Fibroblast of the aortic adventitia (primary cell): Measurements from ENCODE around the gene EXOC6B. TPM values are rescaled to one million over a fixed set of nuclear protein-coding genes. Genes with fewer than 3 reads are reported as not detected.

Experiments
- DNase-seq: peaks from one replicate; pipeline ENCODE4 v3.0.0-alpha.2; 2010; ENCODE audit warnings: low read depth
- H3K4me3 ChIP-seq: 2 replicates; pipeline ENCODE4 v1.5.1; 2011; ENCODE audit warnings: low read depth, mild to moderate bottlenecking, control low read depth, low read length, moderate library complexity
- total RNA-seq: library from RNA; depleted of rRNA; stranded (reverse); fragments of >200 nt; gene quantifications from 2 replicates; pipeline ENCODE4 v1.2.3, GENCODE V29; 2012; ENCODE audit warnings: low replicate concordance
- TF ChIP-seq, protein P1 (sequence below): IDR thresholded peaks from 2 replicates; pipeline ENCODE4 v1.5.1; 2011; ENCODE audit warnings: mild to moderate bottlenecking, low read length, control low read depth, inconsistent platforms; ENCODE audit not compliant: insufficient read depth

Gene EXOC6B
- total RNA-seq, 1 donor: 30.2 TPM

DNA sequence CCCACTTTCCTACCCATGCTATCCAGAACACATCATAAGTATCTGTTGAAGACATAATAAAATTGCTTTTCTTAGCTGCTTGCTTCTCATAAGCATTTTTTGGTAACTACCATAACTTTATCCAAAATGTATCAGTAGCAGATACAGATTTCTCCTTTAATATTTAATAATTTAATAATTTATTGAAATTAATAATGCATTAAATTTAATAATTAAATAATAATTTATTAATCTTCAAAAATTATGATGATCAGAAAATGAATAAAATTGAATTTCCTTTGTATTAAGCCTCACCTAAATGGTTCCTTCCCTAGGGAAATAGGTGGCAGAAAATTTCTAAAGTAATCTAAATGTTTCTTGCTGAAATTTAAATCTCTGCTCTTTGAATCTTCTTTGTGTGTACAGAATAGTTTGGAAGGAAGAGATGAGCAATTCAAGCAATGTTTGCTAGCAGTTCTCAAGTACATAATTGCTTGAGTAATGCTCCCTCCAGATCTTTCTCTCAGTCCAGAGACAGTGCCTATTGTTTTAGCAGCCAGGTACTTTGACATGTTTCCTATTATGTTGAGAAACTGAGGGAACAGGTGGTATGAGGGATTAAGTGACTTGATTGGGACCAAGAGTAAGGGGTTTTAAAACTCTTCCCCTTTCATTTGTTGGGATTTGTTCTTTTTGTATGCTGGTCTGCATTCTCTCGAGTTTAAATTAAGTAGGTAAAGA lies 555.1 kb downstream of the EXOC6B start:
- no peak for DNase-seq
- TF ChIP-seq, protein P1, sequence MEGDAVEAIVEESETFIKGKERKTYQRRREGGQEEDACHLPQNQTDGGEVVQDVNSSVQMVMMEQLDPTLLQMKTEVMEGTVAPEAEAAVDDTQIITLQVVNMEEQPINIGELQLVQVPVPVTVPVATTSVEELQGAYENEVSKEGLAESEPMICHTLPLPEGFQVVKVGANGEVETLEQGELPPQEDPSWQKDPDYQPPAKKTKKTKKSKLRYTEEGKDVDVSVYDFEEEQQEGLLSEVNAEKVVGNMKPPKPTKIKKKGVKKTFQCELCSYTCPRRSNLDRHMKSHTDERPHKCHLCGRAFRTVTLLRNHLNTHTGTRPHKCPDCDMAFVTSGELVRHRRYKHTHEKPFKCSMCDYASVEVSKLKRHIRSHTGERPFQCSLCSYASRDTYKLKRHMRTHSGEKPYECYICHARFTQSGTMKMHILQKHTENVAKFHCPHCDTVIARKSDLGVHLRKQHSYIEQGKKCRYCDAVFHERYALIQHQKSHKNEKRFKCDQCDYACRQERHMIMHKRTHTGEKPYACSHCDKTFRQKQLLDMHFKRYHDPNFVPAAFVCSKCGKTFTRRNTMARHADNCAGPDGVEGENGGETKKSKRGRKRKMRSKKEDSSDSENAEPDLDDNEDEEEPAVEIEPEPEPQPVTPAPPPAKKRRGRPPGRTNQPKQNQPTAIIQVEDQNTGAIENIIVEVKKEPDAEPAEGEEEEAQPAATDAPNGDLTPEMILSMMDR: no peak
- no peak overlapping the region for H3K4me3 ChIP-seq

GRCh38 chr2:72263776-72264060 lies 562.1 kb downstream of the EXOC6B start:
- TF ChIP-seq, protein P1: no peak
- no peak for DNase-seq
- H3K4me3 ChIP-seq: no peak overlapping the region

DNA sequence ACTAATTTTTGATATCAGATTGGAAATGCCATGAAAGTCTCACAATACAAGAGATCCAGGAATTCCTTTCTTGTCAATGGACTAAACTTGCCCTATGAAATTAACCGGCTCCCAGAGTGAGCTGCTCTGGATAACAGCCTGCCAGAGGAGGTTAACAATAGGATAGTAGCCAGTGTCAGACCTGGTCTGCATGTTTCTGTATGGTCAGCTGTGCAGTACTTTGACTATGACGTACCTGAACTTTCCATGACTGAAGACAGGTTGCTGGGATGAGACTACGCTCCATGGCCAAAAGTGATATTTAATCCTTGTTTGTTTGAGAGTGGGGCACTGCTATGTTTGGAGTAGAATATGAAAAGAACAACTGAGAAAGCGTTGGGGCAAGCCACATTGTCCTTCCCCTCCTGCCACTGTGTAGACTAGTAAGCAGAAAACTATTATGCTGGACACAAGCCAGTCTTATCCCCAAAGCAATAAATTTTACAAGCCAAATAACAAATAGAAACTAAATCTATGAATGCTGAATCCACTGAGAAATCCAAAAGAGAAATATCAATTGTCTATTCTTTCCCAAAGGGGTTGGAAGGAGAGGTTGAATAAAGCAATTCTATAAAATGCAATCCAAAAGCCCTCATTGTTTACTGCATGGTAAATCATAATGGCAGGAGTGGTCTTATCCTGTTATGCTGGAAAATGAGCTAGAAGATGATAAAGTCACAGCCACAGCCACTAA lies 562.6 kb downstream of the EXOC6B start:
- peak; percentile 31 for DNase-seq
- TF ChIP-seq, protein P1: no peak

GRCh38 chr2:72261076-72261475 lies 564.8 kb downstream of the EXOC6B start:
- no peak overlapping the region for H3K4me3 ChIP-seq
- peak; percentile 31 for DNase-seq
- TF ChIP-seq, protein P1: no peak

More for the DNA sequence above, 562.6 kb downstream of the EXOC6B start:
- H3K4me3 ChIP-seq: no peak overlapping the region

DNA sequence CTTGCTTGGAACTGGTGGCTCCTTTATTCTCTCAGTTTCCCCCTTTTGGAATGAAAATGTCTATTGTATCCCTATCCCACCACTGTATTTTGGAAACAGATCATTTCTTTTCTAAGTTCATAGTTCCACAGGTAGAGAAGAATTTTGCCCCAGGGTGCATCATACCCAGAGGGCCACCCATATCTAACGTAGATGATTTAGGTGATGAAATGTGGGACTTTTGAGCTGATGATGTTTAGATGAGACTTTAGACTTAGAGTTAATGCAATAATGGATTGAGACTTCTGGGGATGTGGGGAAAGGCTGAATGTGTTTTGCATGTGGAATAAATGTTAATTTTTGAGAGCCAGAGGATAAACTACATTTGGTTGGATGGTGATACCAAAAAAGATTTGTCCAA lies 570.3 kb downstream of the EXOC6B start:
- no peak for DNase-seq
- H3K4me3 ChIP-seq: no peak overlapping the region
- TF ChIP-seq, protein P1: no peak

GRCh38 chr2:72254831-72255451 lies 570.9 kb downstream of the EXOC6B start:
- no peak overlapping the region for H3K4me3 ChIP-seq
- TF ChIP-seq, protein P1: no peak
- peak; percentile 51 for DNase-seq
